HT-29 (cell line): ENCODE data around the gene PTPRE. TPM values are rescaled to one million over a fixed set of nuclear protein-coding genes. Genes with fewer than 3 reads are reported as not detected.

ENCODE experiments used
- DNase-seq: peaks from one replicate; pipeline ENCODE4 v3.0.0-alpha.2; 2015; ENCODE audit warnings: low spot score
- total RNA-seq: library from RNA; depleted of rRNA; stranded (reverse); fragments of >200 nt; shearing (Covaris generic); gene quantifications from 2 replicates; pipeline ENCODE4 v1.2.3, GENCODE V29; 2014

The PTPRE gene
- total RNA-seq, 1 experiment from 2014 or later = 3.4 TPM

- DNase-seq = no peak
These were observed 45.1 kb downstream of the PTPRE start for GRCh38 chr10:127951861-127952574.

GRCh38 chr10:127952575-127952869, 45.6 kb downstream of the PTPRE start:
- no peak for DNase-seq

GRCh38 chr10:127952918-127953317, 46.0 kb downstream of the PTPRE start:
- no peak for DNase-seq

- no peak for DNase-seq
These were observed 47.0 kb downstream of the PTPRE start for GRCh38 chr10:127953876-127954275.

GRCh38 chr10:127959428-127959827, 52.5 kb downstream of the PTPRE start:
- DNase-seq = no peak

GRCh38 chr10:127961071-127961470, 54.2 kb downstream of the PTPRE start:
- no peak for DNase-seq

GRCh38 chr10:127962205-127962604, 55.3 kb downstream of the PTPRE start:
- DNase-seq = no peak

GRCh38 chr10:127963136-127963535, 56.2 kb downstream of the PTPRE start:
- DNase-seq = no peak

- DNase-seq = no peak
These were observed 57.7 kb downstream of the PTPRE start for GRCh38 chr10:127964621-127965020.

- no peak for DNase-seq
These were observed 60.0 kb downstream of the PTPRE start for GRCh38 chr10:127966875-127967274.

- no peak for DNase-seq
These were observed 61.1 kb downstream of the PTPRE start for GRCh38 chr10:127968027-127968441.

- no peak for DNase-seq
These were observed 61.8 kb downstream of the PTPRE start for GRCh38 chr10:127968659-127969058.

- no peak for DNase-seq
These were observed 64.4 kb downstream of the PTPRE start for GRCh38 chr10:127971101-127971946.

- no peak for DNase-seq
These were observed 65.2 kb downstream of the PTPRE start for GRCh38 chr10:127971963-127972615.

GRCh38 chr10:127972751-127973357, 66.0 kb downstream of the PTPRE start:
- no peak for DNase-seq

GRCh38 chr10:127973791-127974311, 66.9 kb downstream of the PTPRE start:
- no peak for DNase-seq

GRCh38 chr10:127974911-127975310, 68.0 kb downstream of the PTPRE start:
- no peak for DNase-seq

- DNase-seq = no peak
These were observed 69.4 kb downstream of the PTPRE start for GRCh38 chr10:127976286-127976685.

- no peak for DNase-seq
These were observed 69.9 kb downstream of the PTPRE start for GRCh38 chr10:127976701-127977356.

- DNase-seq = no peak
These were observed 70.6 kb downstream of the PTPRE start for GRCh38 chr10:127977357-127978009.

- DNase-seq = no peak
These were observed 71.6 kb downstream of the PTPRE start for GRCh38 chr10:127978481-127978880.
